Fibroblast of gingiva (primary cell): ENCODE data around the gene ARHGAP28.

Experiments used
- DNase-seq: peaks from one replicate; pipeline ENCODE4 v3.0.0-alpha.2; 2011; ENCODE audit warnings: low read depth

The ARHGAP28 gene

DNA sequence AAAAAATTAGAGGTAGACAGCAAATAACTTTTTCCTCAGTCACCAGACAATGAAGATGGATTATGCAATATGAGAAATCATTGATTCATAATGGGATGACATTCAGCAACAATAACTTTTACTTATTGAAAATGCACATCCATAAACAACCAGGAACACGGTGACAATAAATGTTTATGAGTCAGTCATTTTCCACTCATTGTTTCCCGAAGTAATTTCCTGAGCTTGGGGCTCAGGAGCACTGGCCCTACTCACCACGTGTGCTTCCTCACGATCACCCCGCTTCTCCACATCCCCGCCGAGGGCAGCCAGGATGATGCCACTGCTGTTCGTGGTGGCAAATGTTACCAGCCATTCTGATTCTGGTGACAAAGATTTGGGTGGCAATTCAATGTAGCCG, 231.8 kb downstream of the ARHGAP28 start:
- DNase-seq: no peak

DNA sequence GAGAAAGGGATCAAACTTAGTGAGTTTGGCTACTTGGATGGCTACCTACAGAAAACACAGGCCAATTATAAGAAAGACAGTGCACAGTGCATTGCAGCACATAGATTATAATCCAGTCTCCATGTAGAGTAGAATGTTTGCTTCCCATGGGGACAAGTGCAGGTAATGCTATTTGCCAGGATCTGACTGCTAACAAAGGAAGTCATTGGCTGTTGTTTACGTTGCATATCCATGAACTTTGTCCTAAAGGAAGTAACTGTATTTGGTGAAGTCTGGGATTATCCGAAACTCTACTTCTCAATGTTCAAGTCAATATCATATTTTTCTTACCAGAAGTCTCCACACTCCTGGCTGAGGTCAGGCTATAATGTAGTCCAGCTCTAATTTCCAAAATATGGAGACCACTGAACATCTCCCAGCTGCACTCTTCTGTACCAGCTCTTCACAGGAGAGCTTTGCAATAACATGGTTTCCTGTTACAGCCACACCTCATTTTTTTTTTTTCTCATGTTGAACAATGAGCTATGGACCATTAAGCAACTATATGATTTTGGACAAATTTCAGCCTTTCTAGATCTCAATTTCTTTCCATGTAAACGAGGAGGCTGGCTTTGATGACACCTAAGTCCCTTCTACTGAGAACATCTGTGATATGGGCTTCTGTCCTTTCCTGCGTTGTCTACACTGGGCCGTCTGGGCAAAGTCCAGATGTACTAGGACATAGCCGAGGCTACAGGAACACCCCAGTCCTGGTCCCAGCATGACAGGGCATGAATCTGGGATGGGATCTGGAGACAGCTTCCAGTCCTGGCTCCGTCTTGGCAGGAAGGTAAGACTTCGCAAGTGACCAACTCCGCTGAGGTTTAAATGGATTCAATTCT, 233.3 kb downstream of the ARHGAP28 start:
- DNase-seq: no peak

DNA sequence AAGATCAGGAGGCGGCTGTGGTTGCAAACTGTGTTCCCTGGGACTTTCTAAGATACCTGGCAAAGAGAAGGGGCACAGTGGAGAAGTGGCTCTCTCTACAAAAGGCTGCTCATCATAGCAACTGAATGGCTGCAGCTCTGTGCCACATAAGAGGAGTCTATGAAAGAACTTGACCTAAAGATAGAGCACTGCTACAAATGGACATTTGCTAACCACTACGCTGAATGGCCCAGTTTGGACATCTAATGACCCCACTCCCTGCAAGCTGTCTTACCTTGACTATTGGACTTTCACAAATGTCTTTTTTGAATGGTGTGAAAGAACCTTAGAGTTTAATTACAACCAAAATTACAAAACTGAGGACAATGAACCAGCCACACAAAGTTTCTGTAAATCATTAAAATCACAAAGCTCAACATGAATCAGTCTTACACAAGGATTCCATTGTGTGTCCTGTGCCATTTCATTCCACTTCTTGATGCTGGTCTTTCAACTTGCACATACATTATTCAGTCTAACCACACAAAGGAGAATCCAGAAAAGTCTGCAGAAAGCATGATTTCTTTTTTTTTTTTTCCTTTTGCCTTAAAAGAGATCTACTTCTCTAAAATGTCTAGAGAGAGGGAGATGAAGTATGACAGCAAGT, 234.1 kb downstream of the ARHGAP28 start:
- DNase-seq: no peak
